Astrocyte of the spinal cord (primary cell): Measurements from ENCODE around the gene MET.
A peak's percentile ranks its signal among the peaks of the same experiment; 100 is the strongest.

Experiments
- DNase-seq: peaks from one replicate; pipeline ENCODE4 v3.0.0; 2011; ENCODE audit warnings: low read depth, low spot score
- H3K4me3 ChIP-seq: 2 replicates; pipeline ENCODE4 v1.5.1; 2011; ENCODE audit warnings: low read depth, mild to moderate bottlenecking, low read length, moderate library complexity
- in situ Hi-C: cut with HindIII; loops from 2 replicates; pipeline ENCODE4 v1.10.0; 2017; ENCODE audit warnings: low sequenced_read_pairs
- TF ChIP-seq, protein P1 (sequence below): IDR thresholded peaks from 2 replicates; pipeline ENCODE4 v1.5.1; 2012; ENCODE audit warnings: low read depth, mild to moderate bottlenecking, low read length, inconsistent platforms

Gene MET

GRCh38 chr7:116781584-116781983, 109.6 kb downstream of the MET start:
- DNase-seq, result no peak
- TF ChIP-seq, protein P1, sequence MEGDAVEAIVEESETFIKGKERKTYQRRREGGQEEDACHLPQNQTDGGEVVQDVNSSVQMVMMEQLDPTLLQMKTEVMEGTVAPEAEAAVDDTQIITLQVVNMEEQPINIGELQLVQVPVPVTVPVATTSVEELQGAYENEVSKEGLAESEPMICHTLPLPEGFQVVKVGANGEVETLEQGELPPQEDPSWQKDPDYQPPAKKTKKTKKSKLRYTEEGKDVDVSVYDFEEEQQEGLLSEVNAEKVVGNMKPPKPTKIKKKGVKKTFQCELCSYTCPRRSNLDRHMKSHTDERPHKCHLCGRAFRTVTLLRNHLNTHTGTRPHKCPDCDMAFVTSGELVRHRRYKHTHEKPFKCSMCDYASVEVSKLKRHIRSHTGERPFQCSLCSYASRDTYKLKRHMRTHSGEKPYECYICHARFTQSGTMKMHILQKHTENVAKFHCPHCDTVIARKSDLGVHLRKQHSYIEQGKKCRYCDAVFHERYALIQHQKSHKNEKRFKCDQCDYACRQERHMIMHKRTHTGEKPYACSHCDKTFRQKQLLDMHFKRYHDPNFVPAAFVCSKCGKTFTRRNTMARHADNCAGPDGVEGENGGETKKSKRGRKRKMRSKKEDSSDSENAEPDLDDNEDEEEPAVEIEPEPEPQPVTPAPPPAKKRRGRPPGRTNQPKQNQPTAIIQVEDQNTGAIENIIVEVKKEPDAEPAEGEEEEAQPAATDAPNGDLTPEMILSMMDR, result no peak
- H3K4me3 ChIP-seq, result no peak overlapping the region
- in situ Hi-C loops, result no loop called here

DNA sequence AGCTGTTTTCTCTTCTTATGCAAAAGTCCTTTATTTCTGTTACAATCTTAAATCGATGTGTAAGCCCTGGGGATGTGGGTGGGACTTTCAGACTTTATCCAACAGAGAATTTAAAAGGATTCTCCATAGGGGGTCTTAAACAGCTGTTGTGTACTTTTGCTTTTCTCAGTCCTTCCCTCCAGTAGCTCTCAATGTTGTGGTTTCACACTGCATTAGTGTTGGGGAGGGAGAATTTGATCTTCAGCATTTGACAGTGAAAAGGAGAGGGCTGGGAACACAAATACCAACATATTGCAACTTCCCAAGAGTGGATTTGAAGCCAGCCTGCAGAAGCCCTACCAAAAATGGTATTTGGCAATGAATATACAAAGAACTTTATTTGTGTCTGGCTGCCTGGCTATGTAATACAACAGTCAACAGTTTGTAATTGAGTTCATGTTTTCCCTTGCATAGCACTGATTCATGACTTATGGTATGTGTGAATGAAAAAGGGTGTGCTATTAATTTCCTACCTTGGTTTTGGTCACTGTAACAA, 110.2 kb downstream of the MET start:
- H3K4me3 ChIP-seq, result no peak overlapping the region
- peak; percentile 94 for DNase-seq
- in situ Hi-C loops, result no loop called here
- TF ChIP-seq, protein P1, result no peak

DNA sequence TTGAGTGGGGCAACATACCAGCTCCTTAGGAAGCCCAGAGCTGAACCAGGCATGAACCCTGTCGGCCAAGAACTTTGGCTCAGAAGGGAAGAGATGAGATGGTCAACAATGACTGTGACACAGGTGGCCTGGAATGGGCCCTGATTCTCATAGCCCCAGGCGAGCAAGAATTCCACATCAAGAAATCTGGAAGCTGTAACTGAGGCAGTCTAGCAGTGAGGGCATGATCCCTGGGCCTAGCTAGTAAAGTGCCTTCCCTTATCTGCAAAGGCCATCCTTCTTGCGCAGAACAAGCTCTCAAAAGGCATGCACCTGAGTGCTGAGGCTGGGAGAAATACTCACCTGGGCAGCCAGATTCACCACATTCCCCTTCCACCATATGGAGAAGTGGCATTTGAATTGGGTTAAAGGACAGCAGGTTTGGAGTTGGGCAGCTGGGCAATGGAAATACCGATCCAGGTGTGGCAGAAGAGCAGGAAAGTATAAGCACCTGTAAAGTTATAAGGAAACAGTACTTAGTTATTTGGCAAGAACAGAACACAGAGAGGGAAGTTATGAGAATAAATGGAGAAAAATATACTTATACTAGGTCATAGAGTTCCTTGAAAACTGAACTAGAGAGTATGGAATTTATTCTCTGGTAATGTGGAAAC, 111.8 kb downstream of the MET start:
- no peak overlapping the region for H3K4me3 ChIP-seq
- TF ChIP-seq, protein P1, result no peak
- in situ Hi-C loops, result no loop called here
- DNase-seq, result no peak

DNA sequence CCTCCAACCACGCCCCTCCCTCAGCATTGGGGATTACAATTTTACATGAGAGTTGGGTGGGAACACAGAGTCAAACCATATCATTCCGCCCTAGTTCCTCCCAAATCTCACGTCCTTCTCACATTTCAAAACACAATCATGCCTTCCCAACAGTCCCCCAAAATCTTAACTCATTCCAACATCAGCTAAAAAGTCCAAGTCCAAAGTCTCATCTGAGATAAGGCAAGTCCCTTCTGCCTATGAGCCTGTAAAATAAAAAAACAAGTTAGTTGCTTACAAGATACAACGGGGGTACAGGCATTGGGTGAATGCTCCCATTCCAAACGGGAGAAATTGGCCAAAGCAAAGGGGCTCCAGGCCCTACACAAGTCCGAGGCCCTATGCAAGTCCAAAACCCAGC, 112.7 kb downstream of the MET start:
- TF ChIP-seq, protein P1, result no peak
- no peak overlapping the region for H3K4me3 ChIP-seq
- DNase-seq, result no peak
- in situ Hi-C loops, result no loop called here

DNA sequence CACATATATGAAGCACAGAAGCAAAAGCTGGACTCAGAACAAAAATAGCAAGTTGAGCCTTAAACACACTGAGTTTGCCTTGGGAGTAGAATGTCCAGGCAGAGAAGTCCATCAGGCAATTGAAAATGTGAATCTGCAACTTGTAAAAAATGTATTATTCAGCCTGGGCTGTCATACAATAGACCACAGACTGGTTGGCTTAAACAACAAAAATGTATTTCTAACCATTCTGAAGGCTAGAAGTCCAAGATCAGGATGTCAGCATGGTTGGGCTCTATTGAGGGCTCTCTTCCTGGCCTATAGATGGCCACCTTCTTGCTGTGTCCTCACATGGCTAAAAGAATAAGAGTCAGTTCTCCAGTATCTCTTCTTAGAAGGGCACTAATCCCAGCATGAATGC, 113.8 kb downstream of the MET start:
- DNase-seq, result no peak
- in situ Hi-C loops, result no loop called here
- TF ChIP-seq, protein P1, result no peak
- H3K4me3 ChIP-seq, result no peak overlapping the region

DNA sequence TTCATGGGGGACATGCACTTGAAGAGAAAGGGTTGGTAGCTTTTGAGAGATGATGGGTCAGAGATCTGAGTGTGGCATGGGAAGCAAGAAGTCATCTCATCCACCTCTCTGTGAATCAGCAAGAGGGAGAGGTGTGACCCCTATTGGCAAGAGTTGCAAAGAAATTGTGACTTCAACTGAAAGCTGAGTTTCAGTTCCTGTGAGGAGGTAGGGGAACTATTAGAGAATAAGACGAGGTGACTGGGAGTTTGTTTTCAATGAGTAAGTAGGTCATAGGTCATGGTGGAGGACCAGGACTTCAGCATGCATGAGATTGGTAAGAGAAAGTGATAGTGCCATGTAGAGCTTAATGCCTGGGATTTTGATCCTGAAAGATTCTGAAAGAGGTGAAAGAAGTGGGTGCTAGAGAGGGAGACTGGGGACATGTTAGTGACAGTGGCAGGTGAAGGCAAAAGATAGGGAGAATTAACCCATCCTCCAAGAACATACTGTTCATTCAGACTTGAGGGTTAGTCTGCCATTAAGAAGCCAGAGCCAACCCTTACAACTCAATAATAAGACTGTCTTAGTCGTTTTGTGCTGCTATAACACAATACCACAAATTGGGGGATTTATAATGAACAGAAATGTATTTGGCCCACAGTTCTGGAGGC, 114.9 kb downstream of the MET start:
- TF ChIP-seq, protein P1, result peak; percentile 52
- in situ Hi-C loops, result no loop called here

More for the DNA sequence above, 114.9 kb downstream of the MET start:
- peak; percentile 55 for DNase-seq
- H3K4me3 ChIP-seq, result no peak overlapping the region
